HG02938 (cell line): ENCODE data around the gene SNRPF.
A peak's percentile ranks its signal among the peaks of the same experiment; 100 is the strongest.
"Not testable (repeated sequence)": the region's sequence is repeated elsewhere in the genome, so short reads cannot be mapped to it uniquely, and the experiment has no call there.

Experiments
- ATAC-seq: cut with Tn5 transposase; IDR thresholded peaks from one replicate; pipeline ENCODE4 v1.9.1; 2021; ENCODE audit warnings: mild to moderate bottlenecking, moderate library complexity; ENCODE audit not compliant: unreplicated experiment

Gene SNRPF

GRCh38 chr12:95858451-95859343 lies at the start of gene SNRPF:
Gene SNRPF, plus strand, starts transcription at chr12:95858952. Its CDS starts 122 bp downstream, at chr12:95859074.
- ATAC-seq = peak; percentile 98

GRCh38 chr12:95809000-95809680 lies 49.6 kb upstream of the SNRPF start:
- ATAC-seq = no peak

- no peak for ATAC-seq
Measured at GRCh38 chr12:95810411-95810810, 48.3 kb upstream of the SNRPF start.

DNA sequence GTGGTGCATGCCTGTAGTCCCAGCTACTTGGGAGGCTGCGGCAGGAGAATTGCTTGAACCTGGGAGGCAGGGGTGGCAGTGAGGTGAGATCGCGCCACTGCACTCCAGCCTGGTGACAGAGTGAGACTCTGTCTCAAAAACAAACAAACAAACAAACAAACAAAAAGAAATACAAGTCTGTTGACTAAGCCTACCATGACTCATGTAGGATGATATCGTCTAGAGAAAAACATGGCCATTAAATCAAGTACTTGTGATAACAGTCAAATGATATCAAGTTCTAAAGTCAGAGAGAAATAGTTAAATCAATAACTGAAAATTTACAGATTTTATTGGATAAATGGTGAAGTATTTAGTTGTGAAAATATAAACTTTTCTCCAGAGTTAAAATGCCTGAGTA lies 46.6 kb upstream of the SNRPF start:
- not testable (repeated sequence) for ATAC-seq

DNA sequence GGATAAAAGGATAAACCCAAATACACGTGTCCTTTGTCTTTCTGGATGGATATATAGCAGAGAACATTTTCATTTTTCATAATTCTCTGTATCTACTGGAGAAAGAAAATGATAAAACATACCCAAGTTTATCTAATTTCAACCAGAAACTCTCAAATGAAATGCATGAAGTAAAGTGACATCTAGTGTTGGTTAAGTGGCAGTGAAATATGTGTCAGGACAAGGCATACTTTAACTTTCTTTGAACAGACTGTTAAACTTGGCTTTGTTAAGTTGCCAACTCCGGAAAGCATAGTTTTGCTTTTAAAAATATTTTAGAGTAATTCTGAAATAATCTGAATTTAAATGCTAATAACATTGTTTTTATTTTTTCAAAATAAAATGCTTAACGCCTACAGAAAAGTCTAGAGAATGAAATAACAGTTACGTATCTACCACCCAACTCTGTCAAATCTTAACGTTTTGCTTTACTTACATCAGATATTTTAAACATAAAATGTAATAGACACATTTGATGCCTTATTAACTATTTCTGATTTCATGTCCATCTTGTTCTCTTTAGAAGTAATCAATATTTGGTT lies 43.0 kb upstream of the SNRPF start:
- no peak for ATAC-seq

GRCh38 chr12:95820096-95820703 lies 38.6 kb upstream of the SNRPF start:
- ATAC-seq = no peak

- no peak for ATAC-seq
Measured at GRCh38 chr12:95829395-95829794, 29.4 kb upstream of the SNRPF start.

GRCh38 chr12:95830335-95831089 lies 28.2 kb upstream of the SNRPF start:
- ATAC-seq = no peak

DNA sequence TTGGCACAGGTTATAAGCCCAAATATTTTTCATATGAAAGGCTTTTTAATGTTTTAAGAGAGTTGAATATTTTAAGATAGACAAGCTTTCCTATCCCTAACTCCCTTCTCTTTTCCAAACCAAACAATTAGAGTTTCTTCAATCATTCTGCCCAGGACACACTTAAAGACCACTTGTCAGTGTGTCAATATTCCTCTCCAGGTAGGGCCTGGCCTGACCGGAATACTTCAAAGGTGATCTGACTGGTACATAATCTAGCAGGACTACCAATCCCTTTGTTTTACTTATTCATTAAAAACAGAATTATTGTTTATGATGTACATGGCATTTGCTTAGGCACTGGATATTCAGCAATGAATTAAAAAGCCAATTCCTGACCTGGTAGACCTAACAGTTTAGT lies 24.2 kb upstream of the SNRPF start:
- ATAC-seq = no peak

DNA sequence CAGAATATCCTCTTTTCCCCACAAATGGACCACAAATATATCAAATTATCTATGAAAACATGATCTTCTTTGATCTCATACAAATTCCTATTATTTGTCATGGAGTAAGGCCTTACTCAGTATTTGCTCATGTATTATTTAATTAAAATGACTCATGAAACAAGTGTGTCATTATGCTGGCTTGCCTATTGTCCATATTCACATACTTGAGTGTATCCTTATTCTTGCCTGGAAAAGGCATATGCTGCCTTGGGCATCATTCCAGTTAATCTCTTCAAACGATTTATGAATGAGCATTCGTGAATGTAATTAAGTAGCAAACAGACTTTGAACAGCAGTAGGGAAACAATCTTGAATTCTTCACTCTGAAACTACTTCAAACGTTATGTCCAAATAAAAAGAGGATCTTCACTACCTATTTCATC lies 22.6 kb upstream of the SNRPF start:
- no peak for ATAC-seq

- ATAC-seq = no peak
Measured at GRCh38 chr12:95836630-95837239, 22.0 kb upstream of the SNRPF start.

DNA sequence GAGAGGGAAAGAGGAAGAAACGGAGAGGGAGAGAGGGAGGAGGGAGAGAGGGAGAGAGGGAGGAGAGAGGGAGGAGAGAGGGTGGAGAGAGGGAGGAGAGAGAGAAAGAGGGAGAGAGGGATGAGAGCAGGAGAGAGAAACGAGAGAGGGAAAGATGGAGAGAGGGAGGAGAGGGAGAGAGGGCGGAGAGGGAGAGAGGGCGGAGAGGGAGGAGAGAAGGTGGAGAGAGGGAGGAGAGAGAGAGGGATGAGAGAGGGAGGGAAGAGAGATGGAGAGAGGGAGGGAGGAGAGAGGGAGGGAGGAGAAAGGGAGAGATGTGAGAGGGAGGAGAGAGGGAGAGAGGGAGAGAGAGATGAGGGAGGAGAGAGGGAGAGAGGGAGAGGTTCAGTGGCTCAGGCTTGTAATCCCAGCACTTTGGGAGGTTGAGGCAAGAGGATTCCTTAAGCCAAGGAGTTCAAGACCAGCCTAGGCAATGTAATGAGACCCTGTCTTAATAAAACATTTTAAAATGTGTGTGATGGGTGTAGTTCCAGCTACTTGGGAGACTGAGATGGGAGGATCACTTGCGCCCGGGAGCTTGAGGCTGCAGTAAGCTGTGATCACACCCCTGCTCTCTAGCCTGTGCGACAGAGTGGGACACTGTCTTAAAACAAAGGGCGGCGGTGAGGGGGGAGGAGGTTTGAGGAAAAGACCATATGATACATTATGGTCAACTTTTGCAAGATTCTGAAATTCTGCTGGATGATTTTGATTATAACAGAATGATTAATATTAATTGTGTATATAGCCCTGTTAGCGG lies 21.3 kb upstream of the SNRPF start:
- no peak for ATAC-seq

DNA sequence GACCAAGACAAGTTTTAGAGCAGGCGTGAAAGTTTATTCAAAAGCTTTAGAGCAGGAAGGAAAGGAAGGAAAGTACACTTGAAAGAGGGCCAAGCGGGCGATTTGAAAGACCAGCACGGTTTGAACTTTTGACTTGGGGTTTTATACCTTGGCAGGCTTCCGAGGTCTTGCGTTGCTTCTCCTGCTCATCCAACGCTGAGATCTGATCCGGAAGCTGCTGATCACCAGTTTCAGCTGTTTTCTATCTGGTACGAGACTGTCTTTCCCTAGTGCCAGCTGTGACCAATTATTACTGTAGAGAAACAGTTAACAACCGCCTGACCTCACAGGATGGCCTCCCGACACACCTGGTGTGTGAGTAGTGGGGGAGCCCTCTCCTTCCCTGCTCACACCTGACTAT lies 20.6 kb upstream of the SNRPF start:
- no peak for ATAC-seq

GRCh38 chr12:95842426-95842825 lies 16.3 kb upstream of the SNRPF start:
- not testable (repeated sequence) for ATAC-seq

DNA sequence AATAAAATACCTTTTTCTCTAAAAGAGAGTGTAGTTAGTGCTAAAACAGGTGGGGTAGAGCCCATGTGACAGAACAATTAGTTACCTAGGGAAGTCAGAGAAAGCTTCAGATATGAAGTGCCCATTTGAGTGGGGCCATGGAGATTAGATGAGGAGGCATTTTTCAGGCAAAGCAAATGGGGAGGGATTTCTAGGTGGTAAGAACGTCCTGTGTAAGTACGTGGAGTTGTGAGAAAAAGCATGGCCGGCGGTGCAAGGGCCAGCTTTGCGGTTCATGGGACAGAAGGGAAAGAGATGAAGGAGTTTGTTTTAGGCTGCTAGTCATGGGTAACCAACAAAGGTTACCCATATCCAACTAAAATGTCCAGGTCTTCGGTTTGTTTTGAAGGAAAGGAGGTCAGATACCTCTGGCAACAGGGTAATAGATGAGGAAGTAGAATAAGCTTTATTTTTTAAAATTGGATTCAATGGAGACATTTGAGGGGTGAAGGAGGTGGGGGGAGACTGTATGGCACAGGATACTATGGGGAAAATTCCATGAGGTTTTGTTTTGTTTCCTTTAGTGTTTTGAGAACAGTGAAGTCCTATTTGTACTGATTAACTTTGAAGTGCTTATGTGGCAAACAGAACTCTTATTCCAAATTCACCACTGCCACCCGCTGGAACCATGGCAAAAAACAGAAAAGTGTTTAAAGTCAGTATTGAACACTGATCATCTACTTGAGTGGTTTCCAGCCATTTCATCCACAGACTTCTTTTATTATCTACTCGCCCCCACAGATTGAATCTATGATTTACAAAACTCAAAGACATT lies 10.0 kb upstream of the SNRPF start:
- no peak for ATAC-seq

- no peak for ATAC-seq
Measured at GRCh38 chr12:95851606-95852005, 7.1 kb upstream of the SNRPF start.

GRCh38 chr12:95852133-95852532 lies 6.6 kb upstream of the SNRPF start:
- no peak for ATAC-seq

DNA sequence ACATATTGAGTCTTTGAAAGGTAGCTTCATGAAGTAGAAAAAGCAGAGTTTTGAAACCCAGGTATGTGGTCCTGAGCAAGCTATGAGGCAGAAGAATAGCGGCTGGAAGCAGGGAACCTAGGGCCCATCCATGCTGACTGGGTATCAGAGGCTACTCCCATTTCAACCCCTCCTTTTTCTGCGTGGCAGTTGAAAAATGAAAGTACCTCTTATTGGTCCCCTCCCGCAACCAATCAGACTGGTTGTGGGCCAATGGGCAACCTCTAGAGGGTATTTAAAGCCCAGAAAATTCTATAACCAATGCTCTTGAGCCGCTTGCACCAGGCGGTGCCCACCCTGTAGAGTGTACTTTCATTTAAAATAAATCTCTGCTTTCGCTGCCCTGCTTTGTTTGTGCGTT lies 1.6 kb upstream of the SNRPF start:
- no peak for ATAC-seq

GRCh38 chr12:95857799-95858198 lies 953 bp upstream of the SNRPF start:
- no peak for ATAC-seq
